GM19397 (cell line): ENCODE measurements around the gene LRRC8E.
"Not testable (repeated sequence)": the region's sequence is repeated elsewhere in the genome, so short reads cannot be mapped to it uniquely, and the experiment has no call there.

ENCODE experiments used
- ATAC-seq: cut with Tn5 transposase; IDR thresholded peaks from one replicate; pipeline ENCODE4 v1.9.1; 2021; ENCODE audit warnings: mild to moderate bottlenecking, moderate library complexity; ENCODE audit not compliant: unreplicated experiment

LRRC8E gene

DNA sequence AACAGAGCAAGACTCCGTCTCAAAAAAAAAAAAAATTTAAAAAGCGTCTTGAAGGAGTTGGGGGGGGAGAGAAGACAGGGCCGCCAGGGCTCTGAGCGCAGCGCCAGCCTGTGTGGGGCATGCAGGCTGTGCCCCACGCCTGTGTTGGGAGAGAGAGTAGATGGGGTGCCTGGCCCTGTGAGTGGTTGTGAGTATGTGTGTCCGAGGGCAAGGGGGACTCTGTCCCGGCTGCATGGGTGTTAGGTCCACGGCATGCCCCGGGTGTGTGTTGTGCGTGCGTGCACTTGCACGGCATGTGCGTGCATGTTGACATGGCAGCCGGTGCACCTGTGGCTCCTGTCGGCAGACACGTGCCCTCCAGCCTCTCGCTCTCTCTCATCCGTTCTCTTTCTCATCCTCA, 18.8 kb downstream of the LRRC8E start:
- no peak for ATAC-seq

DNA sequence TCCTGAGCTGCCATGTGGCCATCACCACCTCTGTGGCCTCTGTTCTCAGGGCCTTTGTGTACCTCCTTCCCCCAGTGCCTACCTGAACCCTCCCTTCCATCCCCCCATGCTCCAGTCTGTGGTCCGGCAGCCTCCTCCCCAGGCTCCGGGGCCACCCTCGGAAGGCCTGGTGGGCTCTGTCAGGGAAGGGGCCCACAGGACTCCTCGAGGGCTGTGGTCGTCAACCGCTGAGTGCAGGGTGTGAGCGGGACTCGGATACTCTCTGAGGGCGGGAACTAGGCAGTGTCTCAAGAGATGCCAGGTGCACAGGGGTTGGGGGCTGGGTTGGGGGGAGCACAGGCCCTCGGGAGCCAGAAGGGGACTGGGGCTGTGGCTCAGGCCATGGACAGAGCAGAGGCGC, 19.2 kb downstream of the LRRC8E start:
- no peak for ATAC-seq

DNA sequence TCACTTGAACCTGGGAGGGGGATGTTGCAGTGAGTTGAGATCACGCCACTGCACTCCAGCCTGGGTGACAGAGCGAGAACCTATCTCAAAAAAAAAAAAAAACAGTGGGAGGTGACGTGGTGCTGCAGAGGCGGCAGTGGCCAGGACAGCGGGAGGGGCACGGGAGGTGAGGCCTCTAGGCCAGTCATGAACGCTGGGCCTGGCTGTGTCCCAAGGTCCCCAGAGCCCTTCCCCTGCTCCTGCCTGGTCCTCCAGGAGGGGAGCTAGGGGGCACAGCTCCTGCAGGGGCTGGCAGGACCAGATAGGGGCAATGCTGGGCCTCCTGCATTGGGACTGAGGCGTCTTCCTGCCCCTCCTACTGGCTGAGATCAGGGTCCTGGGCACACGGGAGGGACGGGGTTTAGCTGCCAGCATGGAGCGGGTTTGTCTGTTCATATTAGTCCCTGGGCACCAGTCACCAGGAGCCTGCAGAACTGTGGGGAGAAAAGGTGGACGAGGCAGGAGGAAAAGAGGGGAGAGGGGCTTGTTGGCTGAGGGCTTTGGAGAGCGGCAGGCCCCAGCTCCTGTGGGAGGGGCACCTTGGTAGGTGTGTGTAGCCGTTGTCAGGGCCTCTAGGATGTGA, 19.9 kb downstream of the LRRC8E start:
- no peak for ATAC-seq

DNA sequence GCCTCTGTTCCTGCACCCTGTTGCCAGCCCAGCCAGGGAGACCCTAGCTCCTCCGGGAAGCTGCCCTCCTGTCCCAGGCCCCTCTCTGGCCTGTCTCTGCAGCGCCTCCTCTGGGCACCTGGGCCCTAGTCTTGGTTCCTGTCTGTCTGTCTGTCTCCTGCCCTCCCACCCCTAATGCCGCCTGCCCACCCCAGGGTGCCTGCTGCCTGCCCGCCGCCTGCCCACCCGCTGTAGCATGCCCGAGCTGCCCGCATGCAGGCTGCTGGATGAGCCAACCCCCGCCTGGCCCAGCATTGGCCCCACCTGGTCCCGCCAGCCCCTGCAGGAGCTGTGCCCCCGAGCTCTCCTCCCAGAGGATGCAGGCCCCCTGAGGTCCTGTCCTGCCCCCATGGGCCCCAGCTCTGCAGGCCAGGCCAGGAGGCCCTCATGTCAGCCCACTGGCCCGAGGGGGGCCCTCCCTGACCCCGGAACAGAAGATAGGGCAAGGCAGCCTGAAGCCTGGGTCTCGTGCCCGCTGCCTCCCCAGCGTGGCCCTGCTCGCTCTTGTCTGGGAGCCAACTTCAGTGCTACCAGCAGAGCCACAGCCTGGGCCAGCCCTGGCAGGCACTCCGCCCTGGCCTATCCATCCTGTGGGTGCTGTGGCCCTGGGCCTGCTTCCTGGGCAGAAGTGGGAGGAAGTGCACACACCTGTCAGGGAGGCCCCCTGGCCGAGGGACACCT, 20.6 kb downstream of the LRRC8E start:
- no peak for ATAC-seq

DNA sequence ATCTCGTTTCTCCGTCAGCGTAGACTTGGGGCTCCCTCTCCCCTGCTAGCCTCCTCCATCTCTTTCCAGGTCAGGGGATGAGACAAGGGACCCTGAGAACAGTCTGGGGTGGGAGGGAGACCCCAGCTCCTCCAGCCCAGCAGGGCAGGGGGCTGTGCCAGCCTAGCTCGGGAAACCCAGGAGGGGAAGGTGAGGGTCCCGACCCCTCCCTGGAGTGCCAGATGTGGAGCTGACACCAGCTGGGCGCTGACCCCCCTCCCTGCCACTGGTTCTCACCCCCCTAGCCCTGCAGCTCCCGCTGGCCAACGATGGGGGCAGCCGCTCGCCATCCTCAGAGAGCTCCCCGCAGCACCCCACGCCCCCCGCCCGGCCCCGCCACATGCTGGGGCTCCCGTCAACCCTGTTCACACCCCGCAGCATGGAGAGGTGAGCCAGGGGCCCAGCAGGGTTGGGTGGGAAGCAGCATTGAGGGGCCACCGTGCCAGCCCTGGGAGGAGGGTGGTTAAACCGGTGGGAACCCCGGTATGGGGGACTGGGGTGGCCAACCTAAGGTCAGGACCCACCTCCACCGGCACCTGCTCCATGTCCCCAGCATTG, 21.3 kb downstream of the LRRC8E start:
- no peak for ATAC-seq

DNA sequence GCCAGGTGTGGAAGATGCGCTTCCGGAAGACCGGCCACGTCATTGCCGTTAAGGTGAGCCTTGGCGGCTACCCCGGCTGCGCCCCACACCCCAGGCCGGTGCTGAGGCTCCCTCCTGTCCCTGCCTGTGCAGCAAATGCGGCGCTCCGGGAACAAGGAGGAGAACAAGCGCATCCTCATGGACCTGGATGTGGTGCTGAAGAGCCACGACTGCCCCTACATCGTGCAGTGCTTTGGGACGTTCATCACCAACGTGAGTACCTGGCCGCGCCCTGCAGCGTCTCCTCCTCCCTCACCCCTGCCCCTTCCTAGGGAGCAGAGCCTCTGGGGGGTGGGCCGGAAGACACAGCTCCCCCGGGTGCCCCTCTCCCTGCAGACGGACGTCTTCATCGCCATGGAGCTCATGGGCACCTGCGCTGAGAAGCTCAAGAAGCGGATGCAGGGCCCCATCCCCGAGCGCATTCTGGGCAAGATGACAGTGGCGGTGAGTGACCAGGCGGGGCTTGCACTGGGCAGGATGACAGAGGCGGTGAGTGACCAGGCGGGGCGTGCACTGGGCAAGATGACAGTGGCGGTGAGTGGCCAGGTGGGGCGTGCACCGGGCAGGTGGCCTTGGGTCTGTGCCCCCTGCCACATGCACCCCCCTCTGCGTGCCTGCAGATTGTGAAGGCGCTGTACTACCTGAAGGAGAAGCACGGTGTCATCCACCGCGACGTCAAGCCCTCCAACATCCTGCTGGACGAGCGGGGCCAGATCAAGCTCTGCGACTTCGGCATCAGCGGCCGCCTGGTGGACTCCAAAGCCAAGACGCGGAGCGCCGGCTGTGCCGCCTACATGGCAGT, 22.2 kb downstream of the LRRC8E start:
- ATAC-seq = no peak

DNA sequence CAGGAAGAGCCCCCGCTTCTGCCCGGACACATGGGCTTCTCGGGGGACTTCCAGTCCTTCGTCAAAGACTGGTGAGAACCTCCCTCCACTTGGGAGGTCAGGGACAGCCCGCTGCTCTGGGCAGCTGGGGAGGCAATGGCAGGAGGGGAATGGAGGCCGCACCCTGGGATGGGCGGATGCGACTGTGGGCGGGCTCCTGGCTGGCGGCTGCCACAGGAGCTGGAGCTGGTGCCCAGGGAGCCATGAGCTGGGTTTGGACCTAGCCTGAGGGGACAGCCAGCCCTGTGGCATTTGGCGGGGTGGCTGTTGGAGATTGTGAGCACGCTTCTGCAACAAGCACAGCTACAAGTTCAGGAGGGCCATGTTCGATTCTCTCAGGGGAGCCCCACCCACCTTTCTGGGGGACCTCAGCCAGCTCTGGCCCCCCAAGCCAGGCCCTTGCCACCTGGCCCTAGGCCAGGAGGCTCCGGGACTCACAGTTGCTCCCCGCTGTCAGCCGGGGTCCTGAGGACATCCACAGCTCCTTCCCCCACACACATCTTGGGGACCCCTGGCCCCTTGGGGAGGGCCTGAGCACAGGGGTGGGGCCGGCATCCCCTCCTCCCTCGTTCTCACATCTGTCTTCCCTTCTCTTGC, 23.3 kb downstream of the LRRC8E start:
- no peak for ATAC-seq

DNA sequence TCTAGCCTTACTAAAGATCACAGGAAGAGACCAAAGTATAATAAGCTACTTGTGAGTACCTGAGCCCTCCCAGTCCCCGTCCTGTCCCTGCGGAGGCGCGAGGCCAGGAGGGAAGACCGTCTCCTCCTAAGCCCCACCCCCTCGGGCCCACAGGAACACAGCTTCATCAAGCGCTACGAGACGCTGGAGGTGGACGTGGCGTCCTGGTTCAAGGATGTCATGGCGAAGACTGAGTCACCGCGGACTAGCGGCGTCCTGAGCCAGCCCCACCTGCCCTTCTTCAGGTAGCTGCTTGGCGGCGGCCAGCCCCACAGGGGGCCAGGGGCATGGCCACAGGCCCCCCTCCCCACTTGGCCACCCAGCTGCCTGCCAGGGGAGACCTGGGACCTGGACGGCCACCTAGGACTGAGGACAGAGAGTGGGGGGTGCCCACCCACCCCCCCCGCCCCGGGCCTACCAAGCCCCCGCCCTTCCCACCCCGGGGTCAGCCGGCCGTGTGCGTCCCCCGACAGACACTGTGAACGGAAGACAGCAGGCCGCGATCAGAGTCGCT, 23.9 kb downstream of the LRRC8E start:
- ATAC-seq = no peak

DNA sequence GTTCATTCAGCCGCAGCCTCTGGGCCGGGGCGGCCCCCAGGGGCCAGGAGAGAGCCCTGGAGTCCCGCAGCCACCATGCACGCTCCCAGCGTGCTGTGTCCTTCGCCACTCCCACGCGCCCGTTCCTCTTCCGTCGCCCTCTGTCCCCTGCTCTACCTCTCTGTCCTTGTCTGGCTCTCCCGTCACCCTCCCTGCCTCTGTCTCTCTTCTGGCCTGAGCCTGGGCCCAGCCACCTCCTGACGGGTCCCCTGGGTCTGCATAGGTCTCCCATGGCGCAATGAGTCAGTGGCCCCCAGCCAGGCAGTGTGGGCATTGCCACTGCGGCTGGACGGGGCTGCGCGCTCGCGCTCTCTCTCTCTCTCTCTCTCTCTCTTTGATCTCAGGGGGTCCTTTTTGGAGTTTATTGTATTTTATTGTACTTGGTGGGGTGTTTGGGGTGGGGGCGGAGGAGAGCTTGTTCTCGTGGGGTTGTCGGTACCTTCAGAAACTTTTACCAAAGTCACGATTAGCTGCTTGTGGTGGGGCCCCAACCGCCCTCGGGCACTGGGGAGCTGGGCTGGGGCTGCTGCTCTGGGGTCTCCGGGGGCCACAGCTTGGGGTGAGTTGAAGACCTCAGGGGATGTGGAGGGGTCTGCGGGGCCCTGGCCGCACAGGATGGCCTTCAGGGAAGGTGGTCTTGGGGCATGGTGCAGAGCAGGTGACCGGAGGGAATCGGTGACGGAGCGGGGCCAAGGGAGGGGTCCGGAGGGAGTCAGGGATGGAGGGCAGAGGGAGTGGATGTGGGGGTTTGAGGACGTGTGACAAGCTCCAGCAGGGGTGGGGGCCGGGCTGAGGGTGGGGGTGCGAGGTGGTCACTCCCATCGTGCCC, 24.6 kb downstream of the LRRC8E start:
- no peak for ATAC-seq

DNA sequence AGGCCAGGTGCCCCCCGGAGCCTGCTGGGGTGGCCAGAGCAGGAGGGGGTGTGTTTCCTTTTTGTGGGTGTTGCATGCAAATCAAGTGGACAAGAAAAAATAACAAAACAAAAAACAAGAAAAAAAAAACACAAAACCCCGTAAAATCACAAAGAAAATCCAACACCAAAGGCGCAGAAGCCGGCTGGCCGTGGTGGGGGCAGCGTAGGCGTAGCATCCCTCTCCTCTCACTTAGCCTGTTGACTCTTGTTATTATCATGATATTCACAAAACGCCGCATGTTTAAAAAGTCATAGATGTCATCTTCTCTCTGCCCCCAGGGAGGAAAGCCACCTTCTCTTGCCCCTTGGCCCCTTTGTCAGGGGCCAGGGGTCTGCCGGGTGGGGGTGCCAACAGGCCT, 25.3 kb downstream of the LRRC8E start:
- ATAC-seq = no peak

DNA sequence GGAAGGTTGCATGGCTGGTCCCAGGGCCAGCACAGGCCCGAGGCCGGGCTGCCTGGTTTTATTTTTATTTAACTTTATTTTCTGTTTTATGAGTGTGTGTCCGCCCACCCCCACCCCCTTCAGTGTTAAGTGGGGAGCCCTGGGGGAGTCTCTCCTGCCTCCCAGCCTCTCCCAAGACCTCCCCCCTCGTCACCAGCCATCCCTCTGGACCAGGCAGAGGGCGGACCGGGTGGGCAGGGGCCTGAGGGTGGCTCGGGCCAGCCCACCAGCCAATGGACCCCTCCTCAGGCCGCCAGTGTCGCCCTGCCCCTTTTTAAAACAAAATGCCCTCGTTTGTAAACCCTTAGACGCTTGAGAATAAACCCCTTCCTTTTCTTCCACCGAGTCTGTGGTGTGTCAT, 25.8 kb downstream of the LRRC8E start:
- ATAC-seq = no peak

DNA sequence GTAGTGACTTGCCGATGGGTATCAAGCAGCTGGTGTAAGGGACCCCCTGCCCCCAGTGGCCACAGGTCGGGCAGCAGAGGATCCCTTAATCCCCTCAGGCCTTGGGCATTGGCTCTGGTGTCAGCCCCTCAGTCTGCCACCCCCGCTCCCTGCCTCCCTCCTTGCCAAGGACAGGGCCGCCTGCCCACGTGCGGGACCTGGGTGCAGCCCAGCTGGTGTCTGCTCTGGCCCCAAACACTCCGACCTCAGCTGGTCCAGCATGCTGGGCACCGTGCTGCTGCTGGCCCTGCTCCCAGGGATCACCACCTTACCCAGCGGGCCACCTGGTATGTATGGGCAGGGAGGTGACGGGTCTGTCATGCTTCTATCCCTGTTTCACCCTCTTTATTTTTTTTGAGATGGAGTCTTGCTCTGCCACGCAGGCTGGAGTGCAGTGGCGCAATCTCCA, 26.3 kb downstream of the LRRC8E start, which contains the start of gene TGFBR3L:
TSS of gene TGFBR3L (plus strand) at position 233 of the 448 bp plus-strand sequence.
- no peak for ATAC-seq

DNA sequence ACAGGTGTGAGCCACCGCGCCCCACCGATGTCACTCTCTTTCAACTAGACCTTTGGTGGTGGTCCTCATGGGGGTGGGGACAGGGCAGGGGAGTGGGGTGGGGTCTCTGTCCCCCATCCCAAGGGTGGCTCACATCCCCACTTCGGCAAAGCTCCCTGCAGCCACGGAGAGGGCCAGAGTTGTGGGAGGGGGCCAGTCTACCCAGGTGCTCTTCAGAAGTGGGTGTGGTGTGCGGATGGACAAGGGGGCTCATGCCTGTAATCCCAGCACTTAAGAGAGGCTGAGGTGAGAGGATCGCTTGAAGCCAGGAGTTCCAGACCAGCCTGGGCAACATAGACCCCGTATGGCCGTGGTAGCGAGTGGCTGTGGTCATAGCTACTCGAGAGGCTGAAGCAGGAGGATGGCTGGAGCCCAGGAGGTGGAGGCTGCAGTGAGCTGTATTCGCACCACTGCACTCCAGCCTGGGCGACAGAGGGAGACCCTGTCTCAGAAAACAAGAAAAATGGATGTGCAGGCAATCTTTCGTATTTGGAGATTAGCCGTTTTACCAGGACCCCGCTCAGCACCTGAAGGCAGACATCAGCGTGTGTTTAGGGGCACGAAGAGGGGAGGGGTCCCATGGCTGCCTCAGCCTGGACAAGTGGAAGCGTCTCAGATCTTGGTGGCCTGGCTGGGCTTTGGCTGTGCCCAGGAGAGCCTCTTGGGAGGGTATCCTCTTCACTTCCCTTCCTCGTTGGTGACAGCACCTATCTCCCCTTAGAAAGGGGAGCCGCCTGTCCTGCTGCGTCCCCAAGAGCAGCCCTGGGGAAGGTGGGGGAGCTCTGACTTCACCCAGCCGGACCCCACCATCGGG, 27.2 kb downstream of the LRRC8E start:
- no peak for ATAC-seq

DNA sequence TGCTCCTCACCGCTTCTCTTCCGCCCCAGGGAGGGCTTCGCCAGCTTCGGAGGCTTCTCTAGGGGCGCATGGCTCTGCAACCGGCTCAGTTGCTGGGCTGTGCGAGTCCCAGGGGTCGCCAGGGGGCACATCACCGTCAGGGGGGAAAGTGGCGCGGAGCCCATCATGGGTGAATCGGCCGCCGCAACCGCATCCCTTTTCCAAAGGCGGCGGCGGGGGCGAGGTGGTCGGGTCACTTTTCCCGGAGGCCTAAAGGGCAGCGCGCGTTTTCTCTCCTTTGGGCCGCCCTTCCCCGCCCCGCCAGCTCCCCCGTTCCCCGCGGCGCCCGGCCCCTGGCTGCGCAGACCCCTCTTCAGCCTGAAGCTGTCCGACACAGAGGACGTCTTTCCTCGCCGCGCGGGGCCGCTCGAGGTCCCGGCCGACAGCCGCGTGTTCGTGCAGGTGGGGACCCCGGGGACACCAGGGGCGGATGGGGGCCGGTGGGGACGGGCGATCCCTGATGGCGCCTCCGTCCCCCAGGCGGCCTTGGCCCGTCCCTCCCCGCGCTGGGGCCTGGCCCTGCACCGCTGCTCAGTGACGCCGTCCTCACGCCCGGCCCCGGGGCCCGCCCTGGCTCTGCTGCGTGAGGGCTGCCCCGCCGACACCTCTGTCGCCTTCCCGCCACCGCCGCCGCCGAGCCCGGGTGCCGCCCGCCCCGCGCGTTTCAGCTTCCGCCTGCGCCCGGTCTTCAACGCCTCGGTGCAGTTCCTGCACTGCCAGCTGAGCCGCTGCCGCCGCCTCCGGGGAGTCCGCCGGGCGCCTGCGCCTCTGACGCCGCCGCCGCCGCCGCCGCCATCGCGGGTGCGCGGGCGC, 28.0 kb downstream of the LRRC8E start:
- ATAC-seq = no peak

DNA sequence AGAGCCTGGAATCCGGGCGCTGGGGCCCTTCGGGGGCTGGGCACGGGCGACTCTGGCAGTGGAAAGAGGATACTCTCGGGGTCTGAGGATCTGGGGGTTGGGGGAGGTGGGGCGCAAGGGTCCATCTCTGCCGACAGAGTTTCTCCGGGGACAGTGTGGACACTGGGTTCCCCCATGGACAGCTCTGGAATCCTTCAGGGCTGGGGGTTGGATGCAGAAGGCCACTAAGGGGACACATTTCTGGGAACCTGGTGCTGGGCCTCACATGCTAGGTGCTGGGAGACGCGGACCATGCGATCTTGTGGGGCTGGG, 28.6 kb downstream of the LRRC8E start:
- no peak for ATAC-seq

DNA sequence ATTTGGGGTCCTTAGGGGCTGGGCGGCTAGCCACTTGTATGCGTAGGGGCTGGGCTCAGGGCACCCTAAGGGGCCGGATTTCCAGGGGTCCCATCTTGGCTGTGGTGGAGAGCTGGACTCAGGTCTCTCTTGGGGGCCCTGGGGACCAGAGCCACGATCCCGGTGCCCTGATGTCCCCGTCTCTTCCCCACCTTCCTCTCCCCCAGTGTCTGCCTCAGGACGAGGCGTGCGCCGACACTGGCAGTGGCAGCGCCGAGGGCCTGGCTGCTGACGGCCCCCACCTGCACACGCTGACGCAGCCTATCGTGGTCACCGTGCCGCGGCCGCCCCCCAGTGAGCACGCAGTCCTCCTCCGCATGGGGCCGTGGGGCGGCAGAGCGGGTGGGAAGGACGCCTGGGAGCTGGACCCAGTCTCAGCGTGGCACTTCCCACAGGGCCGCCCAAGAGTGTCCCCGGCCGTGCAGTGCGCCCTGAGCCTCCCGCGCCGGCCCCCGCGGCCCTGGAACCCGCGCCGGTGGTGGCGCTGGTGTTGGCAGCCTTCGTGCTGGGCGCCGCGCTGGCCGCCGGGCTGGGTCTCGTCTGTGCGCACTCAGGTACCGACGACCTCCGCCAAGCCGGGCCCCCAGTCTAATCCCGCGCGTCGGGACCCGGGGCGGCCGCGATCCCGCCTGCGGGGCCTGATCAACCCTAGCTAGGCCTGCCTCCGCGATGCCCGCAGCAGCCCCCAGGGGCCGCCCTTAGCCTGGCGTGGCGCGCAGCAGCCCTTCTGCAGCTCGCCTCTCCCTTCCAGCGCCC, 29.2 kb downstream of the LRRC8E start:
- ATAC-seq = no peak

DNA sequence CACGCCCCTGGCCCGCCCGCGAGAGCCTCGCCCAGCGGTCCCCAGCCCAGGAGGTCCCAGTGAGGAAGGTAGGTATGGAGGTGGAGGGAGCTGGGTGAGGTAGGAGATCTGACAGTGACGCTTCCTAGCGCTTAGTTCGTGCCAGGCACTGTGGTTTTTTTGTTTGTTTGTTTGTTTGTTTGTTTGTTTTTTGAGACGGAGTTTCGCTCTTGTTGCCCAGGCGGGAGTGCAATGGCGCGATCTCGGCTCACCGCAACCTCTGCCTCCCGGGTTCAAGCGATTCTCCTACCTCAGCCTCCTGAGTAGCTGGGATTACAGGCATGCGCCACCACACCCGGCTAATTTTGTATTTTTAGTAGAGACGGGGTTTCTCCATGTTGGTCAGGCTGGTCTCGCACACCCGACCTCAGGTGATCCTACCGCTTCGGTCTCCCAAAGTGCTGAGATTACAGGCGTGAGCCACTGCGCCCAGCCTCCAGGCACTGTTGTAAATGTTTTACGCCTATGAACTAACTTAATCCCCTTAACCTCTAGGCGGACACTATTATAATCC, 29.8 kb downstream of the LRRC8E start:
- not testable (repeated sequence) for ATAC-seq
